ENCODE results near the gene CD55. TPM values are rescaled to one million over a fixed set of nuclear protein-coding genes. Genes with fewer than 3 reads are reported as not detected.

CD55 gene
- total and polyA plus RNA-seq, 2 of the 13 experiments (the other 11 are each of a cell fraction or from before 2014, with no cell fraction given): 6.0 to 56.0 TPM

DNA sequence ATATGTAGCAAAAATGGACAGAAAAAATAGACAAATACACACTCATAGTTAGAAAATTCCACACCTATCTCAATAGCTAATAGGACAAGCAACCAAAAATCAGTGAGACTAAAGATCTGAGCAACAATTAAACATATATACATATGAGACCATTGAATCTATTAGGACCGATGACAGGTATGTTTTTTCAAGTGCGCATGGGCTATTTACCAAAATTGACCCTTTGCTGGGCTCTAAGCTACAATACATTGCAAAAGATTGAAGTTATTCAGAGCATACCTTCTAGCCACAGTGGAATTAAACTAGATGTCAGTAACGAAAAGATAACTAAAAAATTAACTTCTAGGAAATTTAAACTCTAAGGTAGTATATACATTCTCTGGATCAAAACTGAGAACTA lies 13.7 kb downstream of the CD55 start:
- WGBS (ENCODE audit: low lambda C conversion rate): 100% methylated on average over 3 of the region's 3 CpGs
- no peak overlapping the region for H3K27ac ChIP-seq (ENCODE audit: extremely low read length, insufficient read depth, low read length)
- FAIRE-seq (no peak), ATAC-seq (no peak), DNase-seq (ENCODE audit: low spot score) (no peak)
- peaks cover 11% of the 10 kb centered on the region for H3K9me3 ChIP-seq (ENCODE audit: low read length)
- ChIA-PET CTCF (ENCODE audit: low intra/inter-chr PET ratio, low total read pairs) (no interaction called here), POLR2A (interaction anchor here (4.4 kb wide), 1 partner anchor 14 kb away, joined by 25 read pairs; the partner anchor contains the start of gene CD55)
- no peak overlapping the region for H3K4me2 ChIP-seq (ENCODE audit: low read depth, low read length)
- no peaks in the 10 kb centered on the region for H3K79me2 ChIP-seq (ENCODE audit: insufficient read depth, low read length)
- H3K9ac ChIP-seq (ENCODE audit: insufficient read depth, low read depth, low read length): no peak overlapping the region
- no TSS peak for BruUV-seq (replicated peaks)
- H3K4me3 ChIP-seq (replicated peaks in 1 of 3; ENCODE audit: insufficient read depth in 1 of 3, low read depth in 2 of 3, low read length in 3 of 3): no peak overlapping the region
- H3K4me1 ChIP-seq (ENCODE audit: insufficient read depth, low read length): peaks cover 11% of the 10 kb centered on the region
- in situ Hi-C loops (cut with HindIII; ENCODE audit: extremely low pct_ligation_motif_present, low pct_unique_long_range_greater_than_20kb) (no loop called here), intact Hi-C loops (cut with micrococcal nuclease; ENCODE audit: unreplicated experiment) (no loop called here)
- H2AFZ ChIP-seq (ENCODE audit: low read length): no peak overlapping the region
- no peaks in the 10 kb centered on the region for H3K27me3 ChIP-seq (ENCODE audit: control insufficient read depth in 1 of 2, insufficient read depth in 2 of 2, low read length in 2 of 2)
- no peaks in the 10 kb centered on the region for H4K20me1 ChIP-seq (ENCODE audit: insufficient read depth, low read length)
- peaks cover 0 to 8% of the 10 kb centered on the region in 2 experiments; a peak in 1 of 5 replicates for H3K36me3 ChIP-seq (replicated peaks in 1 of 2; ENCODE audit: control insufficient read depth in 1 of 2, insufficient read depth in 2 of 2, low read length in 2 of 2)
- TF ChIP-seq ZMYM2 (CRISPR knock-in tag; IDR thresholded peaks at IDR 0.05): no peak
- no peak for TF ChIP-seq ZNF670 (CRISPR knock-in tag; IDR thresholded peaks at IDR 0.05; ENCODE audit: borderline replicate concordance)
- no peak for TF ChIP-seq NR3C1 (CRISPR knock-in tag; IDR thresholded peaks at IDR 0.05)
- no peak for TF ChIP-seq STAG1 (CRISPR knock-in tag; IDR thresholded peaks at IDR 0.05)
- TF ChIP-seq ATM (IDR thresholded peaks at IDR 0.05; ENCODE audit: borderline replicate concordance): no peak
- TF ChIP-seq MAZ (IDR thresholded peaks at IDR 0.05; ENCODE audit: borderline replicate concordance, low read depth, low read length): no peak
- no peak for TF ChIP-seq MAZ (CRISPR knock-in tag; IDR thresholded peaks at IDR 0.05; ENCODE audit: low read depth)
- TF ChIP-seq, protein P1, sequence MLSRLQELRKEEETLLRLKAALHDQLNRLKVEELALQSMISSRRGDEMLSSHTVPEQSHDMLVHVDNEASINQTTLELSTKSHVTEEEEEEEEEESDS (CRISPR knock-in tag; IDR thresholded peaks at IDR 0.05; ENCODE audit: borderline replicate concordance): no peak
- no peak for TF ChIP-seq ZFP37 (CRISPR knock-in tag; IDR thresholded peaks at IDR 0.05; ENCODE audit: borderline replicate concordance)
- TF ChIP-seq THYN1 (CRISPR knock-in tag; IDR thresholded peaks at IDR 0.05; ENCODE audit: borderline replicate concordance, low read depth): no peak
- TF ChIP-seq HMG20B (CRISPR knock-in tag; conservative IDR thresholded peaks at IDR 0.05): no peak
